Gastroesophageal sphincter (tissue), 3 donors: ENCODE measurements around the gene ZMYND12.

Source experiments
- POLR2A ChIP-seq, 2 donors: fragments of 450-650 bp; IDR thresholded peaks; one replicate each; pipeline ENCODE4 v1.6.1; 2017; ENCODE audit warnings: antibody characterized with exemption in 2 of 2, mild to moderate bottlenecking in 2 of 2, moderate library complexity in 1 of 2
- POLR2AphosphoS5 ChIP-seq: sonication (generic); formaldehyde crosslinking; IDR thresholded peaks from one replicate; pipeline ENCODE4 v1.6.1; 2017; ENCODE audit warnings: antibody characterized with exemption
- TF ChIP-seq, protein P1 (sequence below), 4 experiments: fragments of 200-600 bp in 2 of 4; fragments of 450-650 bp in 2 of 4; sonication (generic) in 1 of 4; IDR thresholded peaks; one replicate each; pipeline ENCODE4 v1.5.1; 2017 to 2019; ENCODE audit warnings: antibody characterized with exemption in 4 of 4, mild to moderate bottlenecking in 2 of 4, moderate library complexity in 2 of 4

GRCh38 chr1:42427240-42427639, 28.6 kb downstream of the ZMYND12 start:
- TF ChIP-seq, protein P1, sequence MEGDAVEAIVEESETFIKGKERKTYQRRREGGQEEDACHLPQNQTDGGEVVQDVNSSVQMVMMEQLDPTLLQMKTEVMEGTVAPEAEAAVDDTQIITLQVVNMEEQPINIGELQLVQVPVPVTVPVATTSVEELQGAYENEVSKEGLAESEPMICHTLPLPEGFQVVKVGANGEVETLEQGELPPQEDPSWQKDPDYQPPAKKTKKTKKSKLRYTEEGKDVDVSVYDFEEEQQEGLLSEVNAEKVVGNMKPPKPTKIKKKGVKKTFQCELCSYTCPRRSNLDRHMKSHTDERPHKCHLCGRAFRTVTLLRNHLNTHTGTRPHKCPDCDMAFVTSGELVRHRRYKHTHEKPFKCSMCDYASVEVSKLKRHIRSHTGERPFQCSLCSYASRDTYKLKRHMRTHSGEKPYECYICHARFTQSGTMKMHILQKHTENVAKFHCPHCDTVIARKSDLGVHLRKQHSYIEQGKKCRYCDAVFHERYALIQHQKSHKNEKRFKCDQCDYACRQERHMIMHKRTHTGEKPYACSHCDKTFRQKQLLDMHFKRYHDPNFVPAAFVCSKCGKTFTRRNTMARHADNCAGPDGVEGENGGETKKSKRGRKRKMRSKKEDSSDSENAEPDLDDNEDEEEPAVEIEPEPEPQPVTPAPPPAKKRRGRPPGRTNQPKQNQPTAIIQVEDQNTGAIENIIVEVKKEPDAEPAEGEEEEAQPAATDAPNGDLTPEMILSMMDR (IDR thresholded peaks at IDR 0.05) = no peak
- TF ChIP-seq POLR2A (IDR thresholded peaks at IDR 0.05) = no peak
- no peak for TF ChIP-seq POLR2AphosphoS5
